HG02588 (cell line): ENCODE data around the gene TAS2R10.

Experiments used
- ATAC-seq: cut with Tn5 transposase; IDR thresholded peaks from one replicate; pipeline ENCODE4 v1.9.1; 2021; ENCODE audit warnings: mild to moderate bottlenecking, moderate library complexity; ENCODE audit not compliant: unreplicated experiment

TAS2R10 gene

GRCh38 chr12:10783252-10783651 is 42.9 kb downstream of the TAS2R10 start:
- no peak for ATAC-seq

- no peak for ATAC-seq
Observed at GRCh38 chr12:10779103-10779502, 47.1 kb downstream of the TAS2R10 start.
